Activated naive CD4-positive, alpha-beta T cell treated with Interleukin-2 at 50 U/mL for 16 hours (primary cell): ENCODE results near the gene WDR17.
A peak's percentile ranks its signal among the peaks of the same experiment; 100 is the strongest.

Experiments
- DNase-seq: peaks from one replicate; pipeline ENCODE4 v3.0.0-alpha.2; 2020

Gene WDR17

GRCh38 chr4:176065435-176066291 lies at the start of gene WDR17:
Gene WDR17 (plus strand): TSS chr4:176065841. CDS start chr4:176111581, 45,740 bp downstream.
- DNase-seq, result peak; percentile 68

GRCh38 chr4:176016601-176017000 lies 49.0 kb upstream of the WDR17 start:
- no peak for DNase-seq

- no peak for DNase-seq
Observed at GRCh38 chr4:176020481-176021085, 45.1 kb upstream of the WDR17 start.

DNA sequence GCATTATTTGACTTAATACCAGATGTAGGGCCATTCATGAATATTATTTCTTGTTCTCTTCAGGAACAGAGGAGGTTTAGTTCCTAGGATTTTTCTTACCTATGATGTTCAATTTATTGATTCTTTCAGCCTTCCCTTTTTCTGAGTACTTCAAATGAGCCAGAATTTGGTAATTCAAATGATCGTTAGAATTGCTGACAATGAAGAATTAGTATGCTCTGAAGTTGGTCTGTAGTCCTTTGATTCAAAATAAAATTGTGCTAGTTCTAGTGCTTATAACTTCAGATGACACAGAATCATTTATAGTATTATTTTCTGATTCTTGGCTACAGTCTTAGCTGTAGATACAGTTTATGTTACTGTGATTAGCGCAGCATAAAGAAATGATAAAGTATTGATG lies 35.2 kb upstream of the WDR17 start:
- no peak for DNase-seq

DNA sequence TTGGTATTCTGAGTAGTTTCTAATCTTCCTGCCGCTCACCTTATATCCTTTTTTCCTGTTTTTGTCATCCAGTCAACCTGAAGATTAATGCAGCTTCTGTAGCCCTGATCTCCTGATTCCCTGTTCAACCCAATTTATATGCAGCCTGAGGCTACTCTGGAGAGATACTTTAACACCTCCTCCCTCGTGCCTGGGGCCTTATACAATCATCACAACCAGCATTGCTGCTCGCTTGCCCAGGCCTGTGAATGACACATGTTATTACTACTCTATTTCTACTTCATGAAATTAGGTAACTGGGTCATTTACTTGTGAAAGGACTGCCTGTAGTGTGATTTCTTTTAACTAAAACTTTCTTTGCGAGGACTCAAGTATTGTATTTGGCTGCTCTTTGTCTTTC lies 33.7 kb upstream of the WDR17 start:
- DNase-seq, result no peak

GRCh38 chr4:176032454-176032853 lies 33.2 kb upstream of the WDR17 start:
- no peak for DNase-seq

DNA sequence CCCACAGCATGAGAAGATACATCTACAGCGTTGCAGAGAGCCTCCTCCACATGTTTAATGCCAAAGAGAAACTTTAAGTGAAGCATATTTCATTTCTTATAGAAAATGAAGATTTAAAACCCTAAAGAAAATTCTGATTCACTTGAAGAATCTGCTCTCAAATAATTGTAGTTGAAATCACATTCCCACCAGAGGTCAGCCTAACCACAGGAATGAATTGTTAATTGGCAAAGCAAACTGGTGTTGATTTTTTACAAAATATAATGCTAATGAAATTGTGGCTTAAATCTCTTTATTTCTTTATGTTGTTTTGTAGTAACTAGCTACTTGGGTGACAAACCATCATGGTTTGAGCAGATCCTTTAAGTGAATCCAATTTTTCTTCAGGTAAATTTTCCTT lies 31.1 kb upstream of the WDR17 start:
- no peak for DNase-seq

DNA sequence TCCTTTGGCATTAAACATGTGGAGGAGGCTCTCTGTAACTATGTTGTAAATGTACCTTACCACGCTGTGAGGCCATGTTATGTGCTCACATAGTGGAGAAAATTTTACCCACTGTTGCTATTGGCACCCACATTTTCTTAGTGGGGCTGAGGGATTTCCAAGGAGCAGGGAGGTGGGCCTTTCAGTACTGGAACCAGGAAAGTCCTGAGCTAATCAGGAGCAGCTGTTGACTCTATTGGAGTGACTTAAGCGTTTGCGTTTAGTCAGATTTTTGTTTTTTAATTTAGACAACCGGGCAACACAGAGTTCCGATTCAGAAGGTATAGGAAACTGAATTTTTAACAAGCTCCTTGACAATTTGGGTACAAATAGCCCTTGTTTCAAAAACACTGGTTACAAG lies 30.7 kb upstream of the WDR17 start:
- DNase-seq, result no peak

DNA sequence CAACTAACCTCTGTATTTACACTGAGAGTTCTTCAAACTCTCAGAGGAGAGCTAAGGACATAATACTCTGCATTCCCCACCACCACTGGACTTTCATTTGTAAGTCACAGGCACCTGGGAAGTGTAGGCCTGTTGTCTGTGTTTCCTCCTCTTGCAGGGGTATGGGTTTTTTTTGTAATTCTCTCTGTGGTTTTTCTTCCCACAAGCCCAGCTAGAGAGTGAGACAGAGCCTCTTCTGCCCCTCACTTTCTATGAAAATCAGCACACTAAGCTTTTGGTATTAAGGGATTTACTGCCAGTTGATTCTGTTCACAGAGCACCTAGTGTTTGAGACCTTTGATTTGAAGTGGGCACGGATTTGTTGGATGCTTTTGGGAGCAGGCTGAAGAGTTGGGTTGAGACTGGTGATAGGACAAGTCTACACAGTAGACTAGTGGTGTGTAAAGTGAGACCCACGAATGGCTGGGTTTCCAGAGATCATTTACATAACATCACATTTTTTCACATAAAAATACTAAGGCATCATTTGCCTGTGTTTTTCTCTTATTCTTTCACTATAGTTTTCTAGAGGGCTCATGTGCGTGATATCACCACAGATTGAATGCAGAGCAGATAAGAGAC lies 28.9 kb upstream of the WDR17 start:
- DNase-seq, result no peak

GRCh38 chr4:176038789-176039188 lies 26.9 kb upstream of the WDR17 start:
- no peak for DNase-seq

- no peak for DNase-seq
Observed at GRCh38 chr4:176042195-176042594, 23.4 kb upstream of the WDR17 start.

GRCh38 chr4:176043838-176044588 lies 21.6 kb upstream of the WDR17 start:
- no peak for DNase-seq

GRCh38 chr4:176044589-176044951 lies 21.1 kb upstream of the WDR17 start:
- DNase-seq, result no peak

DNA sequence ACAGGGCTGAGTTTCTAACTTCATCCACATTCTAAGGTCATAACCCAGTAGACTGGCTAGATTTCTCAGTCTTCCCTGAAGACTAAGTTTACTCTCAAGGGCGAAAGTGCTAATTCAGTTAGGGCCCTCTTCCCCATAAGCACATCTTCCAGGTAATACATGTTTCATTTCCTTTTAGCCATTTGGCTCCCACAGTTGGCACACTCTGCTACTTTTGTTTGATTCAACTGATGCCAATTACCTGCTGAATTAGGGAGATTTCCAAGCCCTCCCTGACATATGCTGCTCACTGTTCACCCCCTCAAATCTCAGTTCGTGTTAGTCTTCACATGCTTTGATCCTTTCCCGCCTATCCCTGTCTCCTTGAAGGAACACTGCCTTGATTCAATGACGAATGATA lies 17.0 kb upstream of the WDR17 start:
- DNase-seq, result no peak

- no peak for DNase-seq
Observed at GRCh38 chr4:176052744-176053143, 12.9 kb upstream of the WDR17 start.

- DNase-seq, result no peak
Observed at GRCh38 chr4:176053785-176054184, 11.9 kb upstream of the WDR17 start.

GRCh38 chr4:176054942-176055341 lies 10.7 kb upstream of the WDR17 start:
- no peak for DNase-seq

DNA sequence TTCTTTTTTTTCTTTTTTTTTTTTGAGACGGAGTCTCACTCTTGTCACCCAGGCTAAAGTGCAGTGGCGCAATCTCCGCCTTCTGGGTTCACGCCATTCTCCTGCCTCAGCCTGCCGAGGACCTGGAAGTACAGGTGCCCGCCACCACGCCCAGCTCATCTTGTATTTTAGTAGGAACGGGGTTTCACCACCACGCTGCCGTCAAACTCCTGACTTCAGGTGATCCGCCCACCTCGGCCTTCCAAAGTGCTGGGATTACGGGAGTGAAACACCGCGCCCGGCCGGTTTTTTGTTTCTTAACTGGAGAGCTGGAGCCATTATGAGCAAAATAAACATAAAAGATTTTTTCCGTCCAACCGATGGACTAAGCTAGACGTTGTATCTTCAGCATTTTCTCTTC lies 1.9 kb upstream of the WDR17 start:
- no peak for DNase-seq

GRCh38 chr4:176064539-176064938 lies 1.1 kb upstream of the WDR17 start:
- DNase-seq, result no peak

- no peak for DNase-seq
Observed at GRCh38 chr4:176066757-176067156, 1.1 kb downstream of the WDR17 start.

DNA sequence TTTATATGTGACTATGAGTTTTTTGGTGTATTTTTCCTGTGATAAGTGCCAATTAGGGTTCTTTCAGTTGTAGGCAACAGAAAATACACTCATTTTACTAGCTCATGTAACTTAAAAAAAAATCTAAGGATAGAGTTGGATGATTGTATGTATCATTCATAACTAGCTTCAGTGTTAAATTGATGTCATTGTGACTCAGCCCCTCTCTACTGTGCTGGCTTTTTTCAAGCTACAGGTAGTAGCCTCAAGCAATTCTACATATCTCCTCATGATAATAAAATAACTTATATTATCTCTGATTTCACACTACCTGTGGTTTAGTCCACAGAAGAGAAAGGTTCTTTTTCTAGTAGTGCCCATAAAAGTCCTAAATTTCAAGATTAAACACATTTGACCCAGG lies 11.9 kb downstream of the WDR17 start:
- DNase-seq, result no peak

DNA sequence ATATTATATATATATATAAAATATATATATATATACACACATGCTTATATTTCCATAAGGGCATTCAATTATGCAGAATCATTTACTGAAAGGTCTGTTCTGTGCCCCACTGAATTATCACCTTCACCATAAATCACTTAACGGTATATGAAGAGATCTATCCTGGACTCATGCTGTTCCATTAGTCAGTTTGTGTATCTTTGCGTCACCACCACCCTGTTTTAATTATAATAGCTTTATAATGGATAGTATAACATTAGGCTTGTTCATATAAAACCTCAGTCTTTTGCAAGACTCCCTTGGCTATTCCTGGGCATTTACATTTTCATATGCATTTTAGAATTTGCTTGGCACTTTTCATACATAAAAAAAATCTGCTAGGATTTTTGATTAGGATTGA lies 19.1 kb downstream of the WDR17 start:
- no peak for DNase-seq

DNA sequence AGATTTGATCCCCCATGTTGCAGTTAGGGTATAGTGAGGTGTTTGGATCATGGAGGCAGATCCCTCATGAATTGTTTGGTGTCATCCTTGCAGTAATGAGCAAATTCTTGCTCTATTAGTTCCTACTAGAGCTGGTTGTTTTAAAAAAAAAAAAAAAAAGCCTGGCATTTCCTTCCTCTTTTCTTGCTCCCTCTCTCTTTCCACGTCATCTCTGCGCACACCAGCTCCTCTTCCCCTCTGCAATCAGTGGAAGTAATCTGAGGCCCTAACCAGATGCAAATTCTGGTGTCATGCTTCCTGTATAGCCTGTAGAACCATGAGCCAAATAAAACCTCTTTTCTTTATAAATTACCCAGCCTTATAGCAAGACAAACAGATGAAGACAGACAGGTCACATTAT lies 24.5 kb downstream of the WDR17 start:
- DNase-seq, result no peak

- DNase-seq, result no peak
Observed at GRCh38 chr4:176099314-176099713, 33.7 kb downstream of the WDR17 start.
